Endothelial cell of umbilical vein (primary cell): Measurements from ENCODE around the gene CBLB. TPM values are rescaled to one million over a fixed set of nuclear protein-coding genes. Genes with fewer than 3 reads are reported as not detected.

Experiments used
- BruUV-seq: library from RNA; stranded (reverse); fragments of 400-500 nt; replicated peaks from 2 replicates; lab custom pipeline; 2021; lab: Mats Ljungman, UMichigan
- CTCF ChIA-PET: fragments of 300-600, 350-600 bp; sonication (Branson Sonifier 250); formaldehyde crosslinking; loops from one replicate; lab custom pipeline; 2021; ENCODE audit warnings: antibody characterized with exemption, inconsistent platforms; lab: Charles Lee
- POLR2A ChIA-PET: fragments of 300-600, 350-600 bp; sonication (Branson Sonifier 250); formaldehyde crosslinking; loops from one replicate; lab custom pipeline; 2021; ENCODE audit warnings: antibody characterized with exemption, inconsistent platforms; lab: Charles Lee
- DNase-seq: peaks from one replicate; pipeline ENCODE4 v3.0.0-alpha.2; 2011; ENCODE audit warnings: low read depth, low spot score
- FAIRE-seq: peaks from 2 replicates; lab custom pipeline; 2011; peaks lifted over from hg19 to GRCh38; lab: Jason Lieb, UNC
- H2AFZ ChIP-seq: 2 replicates; pipeline ENCODE4 v1.6.0; 2012; ENCODE audit warnings: low read depth, low read length, control low read depth, inconsistent platforms
- H3K27ac ChIP-seq: 2 replicates; pipeline ENCODE4 v1.5.1; 2011; ENCODE audit warnings: low read depth, mild to moderate bottlenecking, control low read depth, low read length, moderate library complexity; ENCODE audit not compliant: insufficient read depth
- H3K27me3 ChIP-seq, 2 experiments: 2 replicates each; pipeline versions ENCODE4 v1.6.0 to v1.6.1; 2011; ENCODE audit warnings: low read length in 2 of 2, mixed read lengths in 1 of 2; ENCODE audit not compliant: control insufficient read depth in 2 of 2, insufficient read depth in 2 of 2
- H3K36me3 ChIP-seq, 2 experiments: 2 replicates in 1 of 2; 3 replicates in 1 of 2; pipeline ENCODE4 v1.5.1; 2011; ENCODE audit warnings: low read length in 2 of 2, mild to moderate bottlenecking in 1 of 2, moderate library complexity in 1 of 2; ENCODE audit not compliant: control insufficient read depth in 2 of 2, insufficient read depth in 2 of 2; ENCODE audit errors: extremely low read depth in 1 of 2
- H3K4me1 ChIP-seq: 3 replicates; pipeline ENCODE4 v1.5.1; 2011; ENCODE audit warnings: mild to moderate bottlenecking, low read length; ENCODE audit not compliant: control insufficient read depth, insufficient read depth; ENCODE audit errors: extremely low read depth
- H3K4me2 ChIP-seq: 2 replicates; pipeline ENCODE4 v1.6.1; 2011; ENCODE audit warnings: low read length, control low read depth, mixed read lengths; ENCODE audit not compliant: insufficient read depth
- H3K4me3 ChIP-seq, 3 experiments: fragments of 200-600 bp in 1 of 3; sonication (generic), shearing (Covaris generic) in 1 of 3; replicated peaks in 1 of 3; 2 replicates each; pipeline ENCODE4 v1.5.1; 2011 to 2016; ENCODE audit warnings: control low read depth in 3 of 3, low read length in 3 of 3, mild to moderate bottlenecking in 2 of 3, inconsistent platforms in 1 of 3, low read depth in 1 of 3, moderate library complexity in 1 of 3; ENCODE audit not compliant: insufficient read depth in 1 of 3
- H3K79me2 ChIP-seq: 2 replicates; pipeline ENCODE4 v1.6.0; 2012; ENCODE audit warnings: low read length, inconsistent platforms; ENCODE audit not compliant: control insufficient read depth, insufficient read depth
- H3K9ac ChIP-seq: replicated peaks from 2 replicates; pipeline ENCODE3; 2011; ENCODE audit warnings: low read length, control low read depth; ENCODE audit not compliant: insufficient read depth; ENCODE audit errors: extremely low read depth
- H3K9me1 ChIP-seq: replicated peaks from 3 replicates; pipeline ENCODE4 v1.6.0; 2011; ENCODE audit warnings: mild to moderate bottlenecking, low read length; ENCODE audit not compliant: control insufficient read depth, insufficient read depth; ENCODE audit errors: extremely low read depth
- H3K9me3 ChIP-seq: replicated peaks from 2 replicates; pipeline ENCODE4 v1.5.1; 2012; ENCODE audit warnings: low read length, inconsistent platforms; ENCODE audit not compliant: control insufficient read depth, insufficient read depth
- H4K20me1 ChIP-seq: replicated peaks from 2 replicates; pipeline ENCODE3; 2011; ENCODE audit warnings: mild to moderate bottlenecking, low read length; ENCODE audit not compliant: control insufficient read depth, insufficient read depth; ENCODE audit errors: extremely low read depth
- CTCF ChIP-seq, 2 donors: IDR thresholded peaks; 1 replicate in 1 of 2; 2 replicates in 1 of 2; pipeline ENCODE4 v1.5.1; 2011; ENCODE audit warnings: low read length in 2 of 2, mild to moderate bottlenecking in 2 of 2, moderate library complexity in 2 of 2, control low read depth in 1 of 2, inconsistent platforms in 1 of 2, low read depth in 1 of 2; ENCODE audit not compliant: insufficient read depth in 1 of 2; ENCODE audit errors: extremely low read depth in 1 of 2
- EZH2 ChIP-seq: IDR thresholded peaks from 2 replicates; pipeline ENCODE4 v1.6.1; 2012; ENCODE audit warnings: borderline replicate concordance, low read depth, mild to moderate bottlenecking, moderate library complexity, low read length, inconsistent platforms; ENCODE audit not compliant: severe bottlenecking
- FOS ChIP-seq: IDR thresholded peaks from 2 replicates; pipeline ENCODE4 v1.6.1; 2011; ENCODE audit warnings: mild to moderate bottlenecking, low read length, moderate library complexity, borderline replicate concordance; ENCODE audit not compliant: insufficient read depth
- GATA2 ChIP-seq: IDR thresholded peaks from 2 replicates; pipeline ENCODE4 v1.7.0; 2011; ENCODE audit warnings: low read depth, mild to moderate bottlenecking, moderate library complexity, mixed read lengths, low read length; ENCODE audit not compliant: insufficient read length, insufficient read depth
- JUN ChIP-seq: IDR thresholded peaks from 2 replicates; pipeline ENCODE4 v1.6.1; 2011; ENCODE audit warnings: borderline replicate concordance, low read depth; ENCODE audit not compliant: insufficient read length, insufficient read depth
- MAX ChIP-seq: IDR thresholded peaks from 2 replicates; pipeline ENCODE4 v1.6.1; 2011; ENCODE audit not compliant: insufficient read depth, insufficient read length
- MYC ChIP-seq: IDR thresholded peaks from one replicate; pipeline ENCODE4 v1.6.1; 2011; ENCODE audit warnings: mild to moderate bottlenecking, low read depth, low read length
- POLR2A ChIP-seq: IDR thresholded peaks from 2 replicates; pipeline ENCODE4 v1.6.1; 2012; ENCODE audit warnings: low read depth, mild to moderate bottlenecking, control low read depth, low read length
- POLR2AphosphoS5 ChIP-seq: IDR thresholded peaks from 2 replicates; pipeline ENCODE4 v1.6.1; 2012; ENCODE audit warnings: low read depth, mild to moderate bottlenecking, control low read depth, low read length, moderate library complexity; ENCODE audit not compliant: insufficient read depth
- dilution Hi-C: fragments of 300-500 bp; cut with MboI; formaldehyde crosslinking; loops from one replicate; pipeline ENCODE4 v1.15.0; 2019; ENCODE audit warnings: low sequenced_read_pairs; ENCODE audit not compliant: extremely low pct_ligation_motif_present
- intact Hi-C: fragments of 100-400 bp; cut with micrococcal nuclease; formaldehyde crosslinking; loops from one replicate; pipeline ENCODE4 v1.10.0; 2022
- polyA plus RNA-seq, 4 experiments: library from polyadenylated mRNA; depleted of rRNA in 3 of 4; stranded (reverse) in 3 of 4; unstranded in 1 of 4; fragments of >200 nt; gene quantifications; 2 replicates each; pipeline versions ENCODE4 v1.2.1 to v1.2.3, GENCODE V29; 2011 to 2012; ENCODE audit warnings: missing spikeins in 1 of 4
- total RNA-seq: library from RNA; stranded (reverse); gene quantifications from 2 replicates; pipeline ENCODE4 v1.2.3, GENCODE V29; 2021

Gene CBLB
- total and polyA plus RNA-seq, 2 donors (not counting 3 experiments of a cell fraction or from before 2014, with no cell fraction given), result 17.8 to 39.6 TPM

- no peaks in the 10 kb centered on the region for H3K36me3 ChIP-seq
- DNase-seq (no peak), FAIRE-seq (no peak)
- no peaks in the 10 kb centered on the region for H3K9me3 ChIP-seq
- TF ChIP-seq MYC, result no peak
- no peak for TF ChIP-seq FOS
- no peak for TF ChIP-seq POLR2AphosphoS5
- TF ChIP-seq EZH2, result no peak
- TF ChIP-seq JUN, result no peak
- TF ChIP-seq GATA2, result no peak
- TF ChIP-seq MAX, result no peak
- H3K79me2 ChIP-seq, result no peaks in the 10 kb centered on the region
- no TSS peak for BruUV-seq
- no peak overlapping the region for H3K4me2 ChIP-seq
- H2AFZ ChIP-seq, result no peak overlapping the region
- intact Hi-C loops, result no loop called here
- H3K4me1 ChIP-seq, result no peaks in the 10 kb centered on the region
- POLR2A ChIA-PET, result no interaction called here
- no peaks in the 10 kb centered on the region for H3K9me1 ChIP-seq
- no peak overlapping the region for H3K4me3 ChIP-seq
- CTCF ChIA-PET, result interaction anchor here (0.7 kb wide), 1 partner anchor 1643 kb away, joined by 3 read pairs; no protein-coding TSS in a partner anchor
- no peak overlapping the region for H3K27ac ChIP-seq
- no peaks in the 10 kb centered on the region for H4K20me1 ChIP-seq
- H3K9ac ChIP-seq, result no peak overlapping the region
- no peaks in the 10 kb centered on the region for H3K27me3 ChIP-seq
- dilution Hi-C loops, result no loop called here
Observed at GRCh38 chr3:105745046-105745445, 123.8 kb downstream of the CBLB start.

- no TSS peak for BruUV-seq
- H3K9me3 ChIP-seq, result no peaks in the 10 kb centered on the region
- H3K36me3 ChIP-seq, result no peaks in the 10 kb centered on the region
- H3K27ac ChIP-seq, result no peak overlapping the region
- H3K4me1 ChIP-seq, result no peaks in the 10 kb centered on the region
- no peak overlapping the region for H3K4me3 ChIP-seq
- POLR2A ChIA-PET, result no interaction called here
- no peaks in the 10 kb centered on the region for H3K9me1 ChIP-seq
- H3K79me2 ChIP-seq, result no peaks in the 10 kb centered on the region
- FAIRE-seq, result no peak
- dilution Hi-C loops, result no loop called here
- no peak for TF ChIP-seq JUN
- no peak for TF ChIP-seq POLR2AphosphoS5
- TF ChIP-seq MYC, result no peak
- no peak for TF ChIP-seq EZH2
- no peak for TF ChIP-seq POLR2A
- TF ChIP-seq MAX, result no peak
- no peak for TF ChIP-seq FOS
- TF ChIP-seq CTCF (IDR thresholded peaks at IDR 0.05; ENCODE audit: extremely low read depth in 1 of 2, insufficient read depth in 1 of 2, low read depth in 1 of 2, low read length in 2 of 2), result no peak
- no peak for TF ChIP-seq GATA2
- no peak overlapping the region for H3K9ac ChIP-seq
- no peak overlapping the region for H2AFZ ChIP-seq
- no peaks in the 10 kb centered on the region for H3K27me3 ChIP-seq
- intact Hi-C loops, result no loop called here
- H4K20me1 ChIP-seq, result no peaks in the 10 kb centered on the region
- CTCF ChIA-PET, result interaction anchor here (0.7 kb wide), 1 partner anchor 1642 kb away, joined by 3 read pairs; no protein-coding TSS in a partner anchor
- no peak for DNase-seq
- H3K4me2 ChIP-seq, result no peak overlapping the region
Observed at GRCh38 chr3:105744202-105744601, 124.6 kb downstream of the CBLB start.
